GM12873 (cell line): ENCODE results near the gene LYRM4.

Experiments
- TF ChIP-seq, protein P1 (sequence below): IDR thresholded peaks from 2 replicates; pipeline ENCODE4 v1.5.1; 2012; ENCODE audit warnings: low read depth, mild to moderate bottlenecking, moderate library complexity, low read length, control low read depth; ENCODE audit not compliant: insufficient read depth; ENCODE audit errors: missing control alignments

LYRM4 gene

DNA sequence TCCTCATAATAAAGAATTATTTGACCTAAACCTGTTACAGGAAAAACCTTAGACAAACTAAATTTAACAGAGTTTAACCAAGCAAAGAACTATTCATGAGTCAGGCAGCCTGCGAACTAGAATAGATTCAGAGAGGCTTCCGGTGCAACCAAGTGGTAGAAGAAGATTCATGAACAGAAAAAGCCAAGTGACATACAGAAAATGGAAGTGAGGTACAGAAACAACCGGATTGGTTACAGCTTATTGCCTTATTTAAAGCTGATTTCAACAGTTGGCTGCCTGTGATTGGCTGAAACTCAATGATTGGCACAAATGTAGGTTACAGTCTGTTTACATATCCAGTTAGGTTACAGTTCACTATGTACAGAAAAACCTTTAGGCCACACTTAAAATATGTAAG lies 165.5 kb downstream of the LYRM4 start:
- TF ChIP-seq, protein P1, sequence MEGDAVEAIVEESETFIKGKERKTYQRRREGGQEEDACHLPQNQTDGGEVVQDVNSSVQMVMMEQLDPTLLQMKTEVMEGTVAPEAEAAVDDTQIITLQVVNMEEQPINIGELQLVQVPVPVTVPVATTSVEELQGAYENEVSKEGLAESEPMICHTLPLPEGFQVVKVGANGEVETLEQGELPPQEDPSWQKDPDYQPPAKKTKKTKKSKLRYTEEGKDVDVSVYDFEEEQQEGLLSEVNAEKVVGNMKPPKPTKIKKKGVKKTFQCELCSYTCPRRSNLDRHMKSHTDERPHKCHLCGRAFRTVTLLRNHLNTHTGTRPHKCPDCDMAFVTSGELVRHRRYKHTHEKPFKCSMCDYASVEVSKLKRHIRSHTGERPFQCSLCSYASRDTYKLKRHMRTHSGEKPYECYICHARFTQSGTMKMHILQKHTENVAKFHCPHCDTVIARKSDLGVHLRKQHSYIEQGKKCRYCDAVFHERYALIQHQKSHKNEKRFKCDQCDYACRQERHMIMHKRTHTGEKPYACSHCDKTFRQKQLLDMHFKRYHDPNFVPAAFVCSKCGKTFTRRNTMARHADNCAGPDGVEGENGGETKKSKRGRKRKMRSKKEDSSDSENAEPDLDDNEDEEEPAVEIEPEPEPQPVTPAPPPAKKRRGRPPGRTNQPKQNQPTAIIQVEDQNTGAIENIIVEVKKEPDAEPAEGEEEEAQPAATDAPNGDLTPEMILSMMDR, result no peak

DNA sequence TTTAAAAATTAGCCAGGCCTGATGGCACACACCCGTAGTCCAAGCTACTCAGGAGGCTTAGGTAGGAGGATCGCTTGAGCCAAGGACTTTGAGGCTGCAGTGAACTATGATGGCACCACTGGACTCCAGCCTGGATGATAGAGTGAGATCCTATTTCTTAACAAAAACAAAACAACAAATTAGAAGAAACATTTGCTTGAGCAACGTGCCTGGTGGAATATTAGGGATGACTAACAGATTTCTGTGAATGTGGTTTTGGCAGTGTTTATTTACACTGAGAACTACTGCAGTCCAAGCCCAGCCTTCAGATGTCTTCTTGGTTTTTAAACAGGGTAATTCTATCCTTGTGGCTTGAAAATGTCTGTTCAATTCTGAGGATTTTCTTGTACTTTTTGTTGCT lies 166.4 kb downstream of the LYRM4 start:
- TF ChIP-seq, protein P1, result no peak

DNA sequence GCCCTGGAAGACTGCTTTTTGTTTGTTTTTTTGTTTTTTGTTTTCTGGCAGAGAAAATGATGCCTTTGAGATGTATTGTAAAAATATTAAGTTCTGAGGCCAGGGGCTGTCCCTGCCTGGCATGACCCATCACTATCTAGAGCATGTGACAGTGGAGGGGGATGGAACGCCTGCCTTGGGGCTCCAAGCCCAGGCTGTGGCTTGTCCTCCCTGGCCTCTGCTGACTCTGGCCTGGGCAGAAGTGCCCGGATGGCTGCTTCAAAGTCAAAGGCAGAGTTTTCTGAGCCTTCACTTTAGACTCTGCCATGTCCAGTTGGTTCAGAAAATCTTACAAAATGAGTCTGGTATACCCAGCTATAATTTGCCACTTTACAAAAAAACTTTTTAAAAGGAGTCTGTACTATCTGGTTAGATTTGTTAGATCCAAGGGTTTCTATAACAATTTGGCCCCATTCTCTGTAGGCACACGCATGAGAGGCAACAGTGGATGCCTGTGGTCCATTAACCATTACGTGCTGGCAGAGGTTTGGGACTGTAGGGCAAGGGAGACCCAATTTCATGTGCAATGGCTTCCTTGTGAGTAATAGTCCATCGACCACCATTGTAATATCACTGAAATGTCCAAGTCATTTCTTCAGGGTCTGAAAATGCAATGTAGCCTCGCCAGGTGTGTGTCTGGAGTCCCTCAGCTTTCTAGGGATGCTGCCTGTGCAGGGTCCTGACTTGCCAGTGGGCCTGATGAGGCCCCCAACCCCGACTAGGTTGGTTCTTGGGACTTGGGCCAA lies 167.3 kb downstream of the LYRM4 start:
- TF ChIP-seq, protein P1, result no peak

DNA sequence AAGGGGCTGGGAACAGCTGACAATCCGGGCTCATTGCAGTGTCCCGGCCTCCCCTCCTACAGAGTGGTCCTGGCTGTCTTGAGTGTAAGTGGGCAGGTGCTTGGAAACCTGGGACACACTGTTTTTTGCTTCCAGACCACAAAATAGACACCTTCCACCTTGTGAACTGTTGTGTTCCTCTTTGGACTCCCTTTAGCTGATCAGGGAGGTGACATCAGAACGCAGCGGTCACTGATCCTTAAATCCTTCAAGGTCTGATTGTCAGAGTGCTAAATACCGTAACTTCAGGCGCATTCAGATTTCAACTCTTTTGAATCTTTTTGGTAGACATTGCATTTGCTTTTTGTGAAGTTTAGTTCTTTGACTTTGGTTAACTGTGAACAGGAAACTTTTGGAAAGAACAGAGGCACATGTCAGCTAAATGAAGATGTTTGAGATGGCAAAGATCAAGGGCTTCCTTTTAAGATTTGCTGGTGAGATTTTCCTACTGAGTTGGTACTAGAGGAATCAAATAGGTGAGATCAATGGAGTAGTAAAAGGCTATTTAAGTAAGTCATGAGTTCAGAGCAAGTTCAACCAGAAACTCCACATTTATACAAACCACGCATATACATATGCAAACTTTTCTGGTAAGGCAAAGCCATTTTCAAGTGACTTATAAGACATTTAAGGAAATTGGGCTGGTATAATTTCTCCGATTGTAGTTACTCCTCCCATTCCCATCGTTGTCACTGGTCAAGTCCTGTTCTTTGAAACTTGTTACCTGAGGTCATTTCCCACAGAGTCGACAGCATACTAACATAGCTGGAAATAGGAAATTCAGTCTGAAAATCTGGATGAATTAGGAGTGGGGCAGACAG lies 169.3 kb downstream of the LYRM4 start:
- TF ChIP-seq, protein P1, result no peak

DNA sequence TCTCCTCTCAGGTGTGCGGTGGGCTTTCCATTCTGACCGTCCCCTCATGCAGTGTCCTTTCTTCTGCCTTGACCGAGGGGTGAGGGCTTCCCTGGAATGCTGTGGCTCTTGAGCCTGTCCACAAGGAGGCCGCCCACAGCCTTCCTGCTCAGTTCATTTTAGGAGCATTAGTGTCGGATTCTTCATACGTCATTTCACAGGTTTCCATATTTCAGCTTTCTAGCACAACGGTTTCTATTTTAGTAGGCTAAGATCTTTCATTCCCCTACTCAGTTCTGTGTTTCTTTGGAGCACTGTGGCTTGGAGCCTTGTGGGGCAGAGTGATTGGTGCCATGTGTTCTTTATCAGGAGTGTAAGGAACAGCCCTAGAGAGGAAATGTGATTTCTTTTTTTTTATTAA lies 170.1 kb downstream of the LYRM4 start:
- TF ChIP-seq, protein P1, result no peak

DNA sequence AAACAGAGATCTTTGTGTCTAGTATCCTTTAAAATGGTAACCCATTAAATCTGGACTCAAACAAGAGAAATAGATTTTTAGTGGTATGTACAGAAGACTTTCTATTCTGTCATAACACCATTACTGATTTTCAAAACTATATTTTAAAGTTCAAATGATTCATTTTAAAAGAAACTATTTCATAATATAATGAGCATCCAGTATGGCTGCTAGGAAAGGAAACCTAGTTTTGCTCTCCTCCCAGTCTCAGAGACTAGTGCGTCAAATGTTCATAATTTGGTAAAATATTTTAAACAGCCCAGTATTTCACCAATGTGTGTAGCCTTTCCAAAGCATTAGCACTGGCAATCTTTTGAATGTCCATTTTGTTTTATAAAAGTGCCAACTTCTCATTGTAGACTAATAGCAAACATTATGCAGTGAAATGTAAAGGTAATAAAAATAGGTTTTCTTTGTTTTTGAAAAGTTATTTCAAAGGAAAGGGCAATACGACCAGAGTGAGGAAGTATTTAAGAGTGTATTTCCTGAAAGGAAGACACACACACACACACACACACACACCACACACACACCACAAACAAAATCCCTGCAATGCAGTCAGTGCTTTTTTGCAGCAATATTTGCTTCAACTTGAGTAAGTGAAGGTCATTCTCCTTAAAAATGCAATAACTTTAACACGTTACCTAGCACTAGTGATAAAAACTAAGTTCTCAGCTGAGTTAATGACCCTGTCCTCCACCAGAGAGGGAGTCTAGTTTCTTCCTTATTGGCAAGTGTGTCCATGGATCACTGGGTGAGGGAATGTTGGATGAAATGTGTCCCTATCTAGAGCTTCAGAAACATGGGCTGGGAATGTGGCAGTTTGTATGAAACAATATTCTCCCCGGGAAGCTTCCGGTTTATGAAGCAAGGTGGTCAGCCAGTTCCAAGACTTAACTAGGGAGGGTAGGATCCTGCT lies 171.0 kb downstream of the LYRM4 start:
- TF ChIP-seq, protein P1, result no peak

DNA sequence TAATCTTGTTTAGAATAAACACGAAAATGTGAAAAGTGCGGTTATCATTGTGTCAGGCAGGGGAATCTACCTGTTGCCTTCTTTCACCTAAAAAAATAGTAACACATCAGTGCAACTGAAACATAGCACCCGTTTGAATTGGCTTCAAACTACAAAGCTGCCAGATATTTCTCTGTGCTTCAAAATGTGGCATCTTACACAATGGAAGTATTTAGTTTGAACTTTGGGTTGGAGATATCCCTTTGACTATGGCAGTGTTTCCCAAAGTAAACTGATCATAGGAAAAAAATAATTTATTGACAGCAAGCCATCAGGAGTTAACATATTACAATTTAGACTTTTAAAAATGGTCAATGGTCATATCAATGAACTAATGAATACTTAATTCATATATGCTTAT lies 172.0 kb downstream of the LYRM4 start:
- TF ChIP-seq, protein P1, result no peak
